HepG2 (cell line): ENCODE data around the gene PTPRM. TPM values are rescaled to one million over a fixed set of nuclear protein-coding genes. Genes with fewer than 3 reads are reported as not detected.

Source experiments
- ATF4 ChIP-seq, 2 experiments: fragments of 450-650 bp in 1 of 2; sonication (generic) in 1 of 2; formaldehyde crosslinking; IDR thresholded peaks; 2 replicates each; pipeline versions ENCODE4 v1.5.0 to v1.8.0; 2020 to 2022; ENCODE audit warnings: mild to moderate bottlenecking in 1 of 2, missing genetic modification reagents in 1 of 2
- BRD4 ChIP-seq: sonication (generic); formaldehyde crosslinking; IDR thresholded peaks from 2 replicates; pipeline ENCODE4 v1.4.0; 2020; ENCODE audit warnings: missing genetic modification reagents
- CHD2 ChIP-seq: IDR thresholded peaks from 2 replicates; pipeline ENCODE4 v1.6.1; 2011; ENCODE audit warnings: low read depth, low read length, improper control_type of control experiment
- GABPB1 ChIP-seq: IDR thresholded peaks from 2 replicates; pipeline ENCODE4 v1.6.1; 2016; ENCODE audit warnings: mild to moderate bottlenecking, missing genetic modification reagents, moderate library complexity, missing compliant biosample characterization
- HNRNPLL ChIP-seq: fragments of 200-400 bp; formaldehyde crosslinking; IDR thresholded peaks from 2 replicates; pipeline ENCODE4 v1.6.1; 2017; ENCODE audit warnings: mild to moderate bottlenecking, low read depth, low read length; ENCODE audit not compliant: poor library complexity, severe bottlenecking
- JUNB ChIP-seq: sonication (generic); formaldehyde crosslinking; IDR thresholded peaks from 2 replicates; pipeline ENCODE4 v1.8.0; 2022; ENCODE audit warnings: missing genetic modification reagents, mild to moderate bottlenecking, borderline replicate concordance
- JUND ChIP-seq: sonication (generic); formaldehyde crosslinking; IDR thresholded peaks from 2 replicates; pipeline ENCODE4 v1.8.0; 2022; ENCODE audit warnings: mild to moderate bottlenecking, missing genetic modification reagents
- KLF15 ChIP-seq: sonication (generic); formaldehyde crosslinking; IDR thresholded peaks from 2 replicates; pipeline ENCODE4 v1.8.1; 2023; ENCODE audit warnings: borderline replicate concordance, mild to moderate bottlenecking, inconsistent platforms, missing genetic modification reagents, mixed read lengths
- NFIB ChIP-seq: sonication (generic); formaldehyde crosslinking; IDR thresholded peaks from 2 replicates; pipeline ENCODE4 v1.9.0; 2021; ENCODE audit warnings: missing genetic modification reagents, mild to moderate bottlenecking, borderline replicate concordance
- RELA ChIP-seq: sonication (generic); formaldehyde crosslinking; IDR thresholded peaks from 2 replicates; pipeline ENCODE4 v1.4.0; 2020; ENCODE audit warnings: missing genetic modification reagents
- RNF2 ChIP-seq: fragments of 450-650 bp; conservative IDR thresholded peaks from 2 replicates; pipeline ENCODE4 v1.6.1; 2016; ENCODE audit warnings: low read depth
- SALL1 ChIP-seq: sonication (generic); formaldehyde crosslinking; IDR thresholded peaks from 2 replicates; pipeline ENCODE4 v1.8.0; 2022; ENCODE audit warnings: mild to moderate bottlenecking, missing genetic modification reagents
- ZNF253 ChIP-seq: sonication (generic); formaldehyde crosslinking; IDR thresholded peaks from 2 replicates; pipeline ENCODE4 v1.8.0; 2022; ENCODE audit warnings: mild to moderate bottlenecking, missing genetic modification reagents, borderline replicate concordance
- ZNF646 ChIP-seq: sonication (generic); formaldehyde crosslinking; IDR thresholded peaks from 2 replicates; pipeline ENCODE4 v1.9.0; 2021; ENCODE audit warnings: mild to moderate bottlenecking, missing genetic modification reagents
- polyA plus RNA-seq, 8 experiments: library from polyadenylated mRNA; depleted of rRNA in 3 of 8; stranded (reverse) in 7 of 8; unstranded in 1 of 8; fragments of >200 nt; fragmentation: Illumina TruSeq in 4 of 8; extraction: Trizol in 4 of 8; gene quantifications; 2 replicates each; pipeline versions ENCODE4 v1.2.1 to v1.2.3, GENCODE V29; 2011 to 2016; ENCODE audit warnings: low read depth in 4 of 8, missing spikeins in 1 of 8, mixed read lengths in 1 of 8; ENCODE audit not compliant: insufficient read depth in 1 of 8
- total RNA-seq, 5 experiments: library from RNA; depleted of rRNA; stranded (reverse); fragments of >200 nt; fragmentation: Illumina TruSeq; extraction: Trizol; gene quantifications; 2 replicates each; pipeline ENCODE4 v1.2.3, GENCODE V29; 2016; ENCODE audit warnings: low read depth in 1 of 5
- TF ChIP-seq, protein P1 (sequence below): sonication (generic); formaldehyde crosslinking; IDR thresholded peaks from 2 replicates; pipeline ENCODE4 v1.4.0; 2020; ENCODE audit warnings: mild to moderate bottlenecking, missing genetic modification reagents

Gene PTPRM
- total and polyA plus RNA-seq, 2 of the 13 experiments (the other 11 are each of a cell fraction or from before 2014, with no cell fraction given): 12.6 to 108 TPM

DNA sequence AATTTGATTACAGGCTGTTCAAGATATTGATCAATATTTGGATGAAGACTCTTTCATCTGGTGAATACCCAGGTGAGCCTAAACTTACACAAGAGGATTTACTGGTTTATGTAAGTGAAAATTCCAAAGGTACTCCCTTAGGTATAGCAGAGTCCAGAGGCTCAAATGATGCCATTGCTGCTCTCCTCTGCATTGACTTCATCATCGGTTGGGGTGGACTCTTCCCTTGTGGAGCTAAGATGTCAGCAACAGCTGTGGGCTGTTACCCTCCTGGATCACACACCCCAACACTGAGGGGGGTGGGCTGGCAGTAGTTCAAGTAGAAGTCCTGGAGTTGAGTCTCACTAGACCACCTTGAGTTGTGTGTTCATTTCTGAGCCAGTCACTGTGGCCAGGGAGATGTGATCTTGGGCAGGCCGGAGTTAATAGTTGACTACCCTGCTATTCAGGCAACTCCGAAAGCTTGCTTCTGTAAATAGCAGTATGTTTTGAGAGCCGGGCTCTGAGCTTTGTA is 236.9 kb downstream of the PTPRM start (continued):
- TF ChIP-seq ZNF646 (no peak), ZNF253 (CRISPR knock-in tag) (no peak), ATF4 (CRISPR knock-in tag; IDR thresholded peaks at IDR 0.05) (no peak), JUNB (CRISPR knock-in tag) (no peak), KLF15 (CRISPR knock-in tag) (no peak), GABPB1 (CRISPR knock-in tag) (no peak), HNRNPLL (no peak), SALL1 (CRISPR knock-in tag) (peak; percentile 87), RNF2 (no peak), BRD4 (no peak), RELA (CRISPR knock-in tag) (no peak), JUND (no peak), CHD2 (no peak), NFIB (CRISPR knock-in tag) (no peak)
- TF ChIP-seq, protein P1, sequence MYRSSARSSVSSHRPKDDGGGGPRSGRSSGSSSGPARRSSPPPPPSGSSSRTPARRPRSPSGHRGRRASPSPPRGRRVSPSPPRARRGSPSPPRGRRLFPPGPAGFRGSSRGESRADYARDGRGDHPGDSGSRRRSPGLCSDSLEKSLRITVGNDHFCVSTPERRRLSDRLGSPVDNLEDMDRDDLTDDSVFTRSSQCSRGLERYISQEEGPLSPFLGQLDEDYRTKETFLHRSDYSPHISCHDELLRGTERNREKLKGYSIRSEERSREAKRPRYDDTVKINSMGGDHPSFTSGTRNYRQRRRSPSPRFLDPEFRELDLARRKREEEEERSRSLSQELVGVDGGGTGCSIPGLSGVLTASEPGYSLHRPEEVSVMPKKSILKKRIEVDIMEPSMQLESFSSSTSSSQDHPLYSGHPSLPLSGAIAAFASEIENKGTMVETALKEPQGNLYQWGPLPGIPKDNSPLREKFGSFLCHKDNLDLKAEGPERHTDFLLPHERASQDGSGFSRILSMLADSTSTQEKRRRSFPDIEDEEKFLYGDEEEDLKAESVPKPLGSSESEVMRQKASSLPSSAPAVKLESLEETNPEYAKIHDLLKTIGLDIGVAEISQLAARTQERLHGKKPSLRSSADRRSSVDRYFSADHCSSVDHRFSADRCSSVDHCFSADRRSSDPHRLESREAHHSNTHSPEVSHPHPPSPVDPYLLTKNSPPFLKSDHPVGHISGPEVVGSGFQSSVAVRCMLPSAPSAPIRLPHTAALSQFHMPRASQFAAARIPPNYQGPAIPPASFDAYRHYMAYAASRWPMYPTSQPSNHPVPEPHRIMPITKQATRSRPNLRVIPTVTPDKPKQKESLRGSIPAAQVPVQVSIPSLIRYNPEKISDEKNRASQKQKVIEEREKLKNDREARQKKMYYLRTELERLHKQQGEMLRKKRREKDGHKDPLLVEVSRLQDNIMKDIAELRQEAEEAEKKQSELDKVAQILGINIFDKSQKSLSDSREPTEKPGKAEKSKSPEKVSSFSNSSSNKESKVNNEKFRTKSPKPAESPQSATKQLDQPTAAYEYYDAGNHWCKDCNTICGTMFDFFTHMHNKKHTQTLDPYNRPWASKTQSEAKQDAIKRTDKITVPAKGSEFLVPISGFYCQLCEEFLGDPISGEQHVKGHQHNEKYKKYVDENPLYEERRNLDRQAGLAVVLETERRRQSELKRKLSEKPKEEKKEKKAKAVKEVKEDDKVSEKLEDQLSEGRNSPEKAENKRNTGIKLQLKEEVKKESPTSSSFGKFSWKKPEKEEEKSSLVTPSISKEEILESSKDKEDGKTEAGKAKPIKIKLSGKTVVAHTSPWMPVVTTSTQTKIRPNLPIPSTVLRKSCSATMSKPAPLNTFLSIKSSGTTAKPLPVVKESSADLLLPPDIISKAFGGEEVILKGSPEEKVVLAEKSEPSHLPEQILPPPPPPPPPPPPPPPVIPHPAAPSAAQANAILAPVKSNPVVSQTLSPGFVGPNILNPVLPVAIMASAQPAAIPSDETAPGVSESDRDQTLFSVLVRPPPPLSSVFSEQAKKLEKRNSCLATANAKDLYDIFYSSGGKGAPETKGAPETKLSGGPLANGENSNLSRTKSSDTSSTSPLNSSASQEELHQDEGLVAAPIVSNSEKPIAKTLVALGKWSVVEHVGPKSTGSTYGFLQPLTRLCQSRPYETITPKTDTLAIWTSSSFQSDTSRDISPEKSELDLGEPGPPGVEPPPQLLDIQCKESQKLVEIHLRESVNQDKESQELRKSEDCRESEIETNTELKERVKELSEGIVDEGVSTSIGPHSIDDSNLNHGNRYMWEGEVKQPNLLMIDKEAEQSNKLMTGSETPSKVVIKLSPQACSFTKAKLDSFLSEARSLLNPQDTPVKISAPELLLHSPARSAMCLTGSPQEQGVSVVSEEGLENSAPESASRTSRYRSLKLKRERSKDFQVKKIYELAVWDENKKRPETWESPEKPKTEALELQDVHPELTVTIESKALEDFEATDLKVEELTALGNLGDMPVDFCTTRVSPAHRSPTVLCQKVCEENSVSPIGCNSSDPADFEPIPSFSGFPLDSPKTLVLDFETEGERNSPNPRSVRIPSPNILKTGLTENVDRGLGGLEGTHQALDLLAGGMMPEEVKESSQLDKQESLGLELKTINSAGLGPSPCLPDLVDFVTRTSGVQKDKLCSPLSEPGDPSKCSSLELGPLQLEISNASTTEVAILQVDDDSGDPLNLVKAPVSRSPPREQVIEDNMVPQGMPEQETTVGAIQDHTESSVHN: no peak
